GM12864 (cell line): ENCODE measurements around the gene MRPS18A.

Experiments
- DNase-seq: peaks from one replicate; pipeline ENCODE4 v3.0.0-alpha.2; 2011; ENCODE audit warnings: low read depth
- H3K4me3 ChIP-seq: 2 replicates; pipeline ENCODE4 v1.5.1; 2011; ENCODE audit warnings: mild to moderate bottlenecking, low read depth, low read length, control low read depth
- TF ChIP-seq, protein P1 (sequence below): IDR thresholded peaks from 2 replicates; pipeline ENCODE4 v1.5.1; 2011; ENCODE audit warnings: low read depth, mild to moderate bottlenecking, moderate library complexity, low read length, control low read depth, inconsistent platforms; ENCODE audit errors: missing control alignments

Gene MRPS18A

DNA sequence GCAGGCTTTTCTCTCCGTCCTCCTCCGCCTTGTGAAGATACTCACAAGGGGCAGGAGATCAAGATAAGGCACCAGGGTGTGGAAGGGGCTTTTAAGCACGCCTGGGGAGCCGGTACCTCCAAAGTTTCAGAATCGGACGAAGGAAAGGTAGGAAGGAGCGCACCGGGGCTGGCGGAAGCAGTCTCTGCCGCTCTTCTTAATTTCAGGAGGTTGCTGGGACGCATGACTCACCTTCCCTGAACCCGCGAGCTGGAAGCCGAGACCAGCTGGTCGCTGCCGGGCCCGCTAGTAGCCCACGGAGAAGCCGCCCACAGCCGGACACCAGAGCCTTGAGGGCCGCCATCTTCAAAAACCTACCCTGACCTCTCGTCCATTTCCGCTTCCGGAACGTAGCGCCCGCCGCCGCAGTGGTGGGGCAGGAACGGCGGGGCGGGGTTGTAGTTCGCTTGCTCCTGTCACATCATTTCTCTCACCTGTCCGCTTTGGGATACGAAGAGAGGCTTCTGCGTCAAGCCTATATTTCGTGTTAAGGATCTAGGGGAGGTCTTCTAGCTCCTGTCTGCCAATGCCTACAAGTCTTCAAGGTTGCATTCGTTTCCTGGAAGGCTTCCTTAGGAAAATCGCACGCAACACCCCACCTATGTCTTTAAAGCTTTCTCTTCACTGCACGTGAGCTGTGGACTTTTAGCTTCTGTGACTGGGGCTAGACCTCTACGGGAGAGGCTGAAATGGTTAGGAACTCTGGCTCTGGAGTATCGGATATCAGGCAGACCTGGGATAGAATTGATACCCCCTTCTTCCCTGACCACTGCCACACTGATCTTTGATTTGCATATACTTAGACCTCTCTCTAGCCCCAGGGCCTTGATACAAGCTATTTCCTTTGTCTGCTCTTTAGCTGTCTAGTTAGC lies at the start of gene MRPS18A:
Gene MRPS18A (minus strand): TSS at position 355 of the 911 bp plus-strand sequence. CDS start 12 bp downstream, at position 343.
- H3K4me3 ChIP-seq = peak within 1 kb of the TSS; percentile 82
- TF ChIP-seq, protein P1, sequence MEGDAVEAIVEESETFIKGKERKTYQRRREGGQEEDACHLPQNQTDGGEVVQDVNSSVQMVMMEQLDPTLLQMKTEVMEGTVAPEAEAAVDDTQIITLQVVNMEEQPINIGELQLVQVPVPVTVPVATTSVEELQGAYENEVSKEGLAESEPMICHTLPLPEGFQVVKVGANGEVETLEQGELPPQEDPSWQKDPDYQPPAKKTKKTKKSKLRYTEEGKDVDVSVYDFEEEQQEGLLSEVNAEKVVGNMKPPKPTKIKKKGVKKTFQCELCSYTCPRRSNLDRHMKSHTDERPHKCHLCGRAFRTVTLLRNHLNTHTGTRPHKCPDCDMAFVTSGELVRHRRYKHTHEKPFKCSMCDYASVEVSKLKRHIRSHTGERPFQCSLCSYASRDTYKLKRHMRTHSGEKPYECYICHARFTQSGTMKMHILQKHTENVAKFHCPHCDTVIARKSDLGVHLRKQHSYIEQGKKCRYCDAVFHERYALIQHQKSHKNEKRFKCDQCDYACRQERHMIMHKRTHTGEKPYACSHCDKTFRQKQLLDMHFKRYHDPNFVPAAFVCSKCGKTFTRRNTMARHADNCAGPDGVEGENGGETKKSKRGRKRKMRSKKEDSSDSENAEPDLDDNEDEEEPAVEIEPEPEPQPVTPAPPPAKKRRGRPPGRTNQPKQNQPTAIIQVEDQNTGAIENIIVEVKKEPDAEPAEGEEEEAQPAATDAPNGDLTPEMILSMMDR = no peak
- no peak for DNase-seq

DNA sequence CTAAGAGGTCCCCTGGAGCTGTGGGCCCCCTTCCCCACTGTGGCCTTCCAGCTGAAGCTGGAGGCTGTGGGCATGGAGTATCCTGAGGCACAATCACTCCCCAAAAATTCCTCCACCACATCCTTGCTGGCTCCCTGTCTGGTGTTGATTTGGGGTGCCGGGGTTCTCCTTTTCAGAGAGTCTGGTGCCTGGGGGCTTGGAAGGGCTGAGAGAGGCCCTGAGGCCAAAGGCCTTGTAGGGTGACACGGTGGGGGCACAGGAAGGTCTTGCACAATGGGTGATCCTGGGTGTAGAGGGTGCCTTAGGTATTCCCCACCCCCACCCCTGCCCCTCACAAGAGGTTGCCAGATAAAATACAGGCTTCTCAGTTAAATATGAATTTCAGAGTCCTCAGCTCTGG lies 49.3 kb upstream of the MRPS18A start:
- H3K4me3 ChIP-seq = no peak overlapping the region

DNA sequence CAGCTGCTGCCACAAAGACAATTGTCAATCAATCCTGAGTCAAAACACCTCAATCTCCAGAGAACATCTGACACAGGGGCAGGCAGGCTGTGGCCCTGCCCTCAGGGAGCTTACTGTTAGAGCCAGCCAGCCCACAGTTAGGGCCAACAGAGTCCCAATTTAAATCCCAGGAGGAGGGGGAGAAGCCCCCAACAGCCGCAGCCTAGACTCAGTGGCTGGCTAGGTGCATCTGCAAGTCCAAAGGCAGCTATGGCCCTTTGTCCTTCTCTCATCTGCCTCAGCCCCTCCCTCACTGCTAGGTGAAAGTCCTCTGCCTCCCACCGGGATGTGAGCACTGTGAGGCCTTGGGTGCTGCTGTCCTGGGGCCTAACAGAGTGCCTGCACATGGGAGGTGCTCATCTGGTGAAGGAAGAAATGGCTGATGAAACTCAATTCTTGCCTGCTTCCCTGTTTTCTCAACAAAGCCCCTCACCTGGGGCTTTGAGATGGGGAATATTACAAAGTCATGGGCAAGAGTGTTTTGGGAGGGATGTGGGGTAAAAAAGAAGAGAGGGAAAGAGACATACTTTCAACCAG lies 48.7 kb upstream of the MRPS18A start:
- DNase-seq = no peak
- no peak overlapping the region for H3K4me3 ChIP-seq
- TF ChIP-seq, protein P1 = no peak

More for the DNA sequence above, 49.3 kb upstream of the MRPS18A start:
- TF ChIP-seq, protein P1 = no peak
- no peak for DNase-seq

DNA sequence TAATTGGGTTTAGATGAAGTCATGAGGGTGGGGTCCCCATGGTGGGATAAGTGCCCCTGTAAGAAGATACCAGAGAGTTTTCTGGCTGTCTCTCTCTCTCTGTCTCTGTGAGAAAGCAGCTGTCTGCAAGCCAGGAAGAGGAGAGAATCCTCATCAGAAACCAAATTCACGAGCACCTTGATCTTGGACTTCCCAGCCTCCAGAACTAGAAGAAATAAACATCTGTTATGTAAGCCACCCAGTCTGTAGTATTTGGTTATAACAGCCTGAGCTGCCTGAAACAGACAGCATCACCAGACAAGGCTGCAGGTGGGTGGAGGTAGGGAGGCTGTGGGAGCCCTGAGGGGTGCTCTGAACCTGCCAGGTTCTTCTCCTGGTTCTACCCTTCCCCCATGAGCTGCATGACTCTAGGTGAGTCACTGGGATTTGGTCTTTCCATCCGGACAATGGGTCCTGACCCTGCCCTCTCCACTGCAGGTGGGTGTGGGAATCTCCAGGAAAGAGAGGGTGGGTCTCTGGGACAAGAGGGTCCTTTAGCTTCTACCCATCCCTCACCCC lies 48.1 kb upstream of the MRPS18A start:
- DNase-seq = no peak
- TF ChIP-seq, protein P1 = no peak
- no peak overlapping the region for H3K4me3 ChIP-seq

DNA sequence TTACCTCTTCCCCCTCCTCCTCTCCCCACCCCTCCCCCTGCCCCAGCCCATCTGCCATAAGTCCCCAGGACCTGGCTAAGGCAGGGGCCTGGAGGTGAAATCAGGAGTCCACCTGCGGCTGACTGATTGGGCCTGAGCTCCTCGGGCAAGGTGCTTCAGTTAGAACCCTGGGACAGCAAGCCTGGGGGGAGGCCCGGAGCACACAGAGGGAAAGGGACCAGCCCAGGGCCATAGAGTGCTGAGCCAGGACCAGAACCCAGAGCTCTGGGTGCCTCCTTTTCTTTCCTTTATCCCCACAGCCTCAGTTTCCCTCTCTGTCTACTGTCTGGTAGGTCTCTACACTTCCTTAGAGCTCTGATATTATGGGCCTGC lies 46.7 kb upstream of the MRPS18A start:
- no peak for DNase-seq
- H3K4me3 ChIP-seq = no peak overlapping the region
- TF ChIP-seq, protein P1 = no peak

DNA sequence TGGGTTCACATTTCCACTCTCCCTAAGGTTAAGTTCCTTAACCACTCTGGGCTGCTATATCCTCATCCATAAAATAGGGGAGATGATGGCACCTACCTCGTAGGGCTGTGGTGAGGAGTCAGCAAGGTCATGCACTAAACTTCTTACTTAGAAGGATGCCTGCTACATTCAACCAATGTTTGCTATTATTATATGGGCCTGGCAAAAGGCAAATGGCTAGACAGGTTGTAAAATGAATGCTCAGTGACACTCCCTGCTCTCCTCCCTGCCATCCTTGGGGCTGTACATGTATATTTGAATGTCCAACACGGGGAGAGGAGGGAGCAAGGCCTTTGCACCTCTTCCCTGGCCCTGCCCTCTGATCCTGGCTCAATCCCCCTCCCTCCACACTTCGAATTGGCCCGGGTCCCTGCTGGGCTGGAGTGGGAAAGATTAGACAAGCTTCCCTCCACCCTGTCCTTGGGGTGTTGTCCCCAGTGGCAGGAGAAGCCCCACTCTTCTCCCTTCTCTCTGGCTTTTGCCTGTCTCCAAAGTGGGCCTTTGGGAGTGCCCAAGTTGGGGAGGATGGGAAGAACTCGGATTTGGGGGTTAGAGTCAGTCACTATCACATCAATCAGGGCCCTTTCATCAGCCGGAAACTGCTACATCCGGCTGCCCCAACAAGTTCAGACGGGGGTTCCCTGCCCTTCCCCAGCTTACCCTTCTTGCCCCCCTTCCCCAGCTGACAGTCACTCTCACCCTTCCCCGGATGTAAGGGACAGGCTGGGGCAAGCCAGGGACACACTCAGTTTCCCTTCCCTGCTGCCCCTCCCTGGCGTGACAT lies 46.1 kb upstream of the MRPS18A start:
- TF ChIP-seq, protein P1 = no peak
- DNase-seq = no peak
- no peak overlapping the region for H3K4me3 ChIP-seq
